NCI-H2227 (cell line): Measurements from ENCODE around the gene KIF6.

Source experiments
- DNase-seq: peaks from one replicate; lab custom pipeline; 2025; ENCODE audit not compliant: unreplicated experiment; lab: John Stamatoyannopoulos, UW

The KIF6 gene

GRCh38 chr6:39360378-39360777 is 364.8 kb downstream of the KIF6 start:
- no peak for DNase-seq

GRCh38 chr6:39357998-39358686 is 367.1 kb downstream of the KIF6 start:
- peak; percentile 39 for DNase-seq

GRCh38 chr6:39353698-39354315 is 371.4 kb downstream of the KIF6 start:
- no peak for DNase-seq

GRCh38 chr6:39350723-39351505 is 374.3 kb downstream of the KIF6 start:
- no peak for DNase-seq

- no peak for DNase-seq
Observed at GRCh38 chr6:39348740-39349139, 376.5 kb downstream of the KIF6 start.

- peak; percentile 88 for DNase-seq
Observed at GRCh38 chr6:39347906-39348585, 377.2 kb downstream of the KIF6 start.

GRCh38 chr6:39347206-39347605 is 378.0 kb downstream of the KIF6 start:
- DNase-seq = no peak

GRCh38 chr6:39344821-39345280 is 380.4 kb downstream of the KIF6 start:
- DNase-seq = peak; percentile 20

GRCh38 chr6:39343396-39343870 is 381.8 kb downstream of the KIF6 start:
- DNase-seq = no peak

- DNase-seq = no peak
Observed at GRCh38 chr6:39342692-39343395, 382.4 kb downstream of the KIF6 start.

GRCh38 chr6:39341937-39342336 is 383.3 kb downstream of the KIF6 start:
- no peak for DNase-seq

- no peak for DNase-seq
Observed at GRCh38 chr6:39341352-39341751, 383.9 kb downstream of the KIF6 start.

- peak; percentile 27 for DNase-seq
Observed at GRCh38 chr6:39339868-39340550, 385.2 kb downstream of the KIF6 start.

- DNase-seq = no peak
Observed at GRCh38 chr6:39339096-39339867, 385.9 kb downstream of the KIF6 start.

GRCh38 chr6:39338397-39338796 is 386.8 kb downstream of the KIF6 start:
- no peak for DNase-seq

GRCh38 chr6:39335780-39336545 is 389.2 kb downstream of the KIF6 start:
- DNase-seq = no peak

GRCh38 chr6:39333644-39334438 is 391.4 kb downstream of the KIF6 start:
- DNase-seq = no peak

GRCh38 chr6:39330476-39330875 is 394.7 kb downstream of the KIF6 start:
- no peak for DNase-seq
